ENCODE results near the gene RALGPS1. TPM values are rescaled to one million over a fixed set of nuclear protein-coding genes. Genes with fewer than 3 reads are reported as not detected.
A peak's percentile ranks its signal among the peaks of the same experiment; 100 is the strongest.

The RALGPS1 gene
- total RNA-seq, 1 experiment from 2014 or later, result 0.57 TPM

GRCh38 chr9:126955811-126956210 is 41.2 kb downstream of the RALGPS1 start:
- DNase-seq (ENCODE audit: low read depth), result no peak

GRCh38 chr9:126956917-126957686 is 42.5 kb downstream of the RALGPS1 start:
- peak; percentile 79 for DNase-seq (ENCODE audit: low read depth)

- DNase-seq (ENCODE audit: low read depth), result peak; percentile 47
These were observed 43.1 kb downstream of the RALGPS1 start for GRCh38 chr9:126957687-126958053.

GRCh38 chr9:126959336-126959735 is 44.8 kb downstream of the RALGPS1 start:
- DNase-seq (ENCODE audit: low read depth), result no peak

- no peak for DNase-seq (ENCODE audit: low read depth)
These were observed 45.3 kb downstream of the RALGPS1 start for GRCh38 chr9:126959917-126960316.

GRCh38 chr9:126962336-126962735 is 47.8 kb downstream of the RALGPS1 start:
- no peak for DNase-seq (ENCODE audit: low read depth)

- DNase-seq (ENCODE audit: low read depth), result no peak
These were observed 50.5 kb downstream of the RALGPS1 start for GRCh38 chr9:126965077-126965476.

GRCh38 chr9:126965541-126966428 is 51.2 kb downstream of the RALGPS1 start:
- peak; percentile 48 for DNase-seq (ENCODE audit: low read depth)

GRCh38 chr9:126971261-126971660 is 56.7 kb downstream of the RALGPS1 start:
- no peak for DNase-seq (ENCODE audit: low read depth)

GRCh38 chr9:126973651-126974529 is 59.3 kb downstream of the RALGPS1 start:
- no peak for DNase-seq (ENCODE audit: low read depth)

GRCh38 chr9:126974594-126974993 is 60.0 kb downstream of the RALGPS1 start:
- DNase-seq (ENCODE audit: low read depth), result no peak

GRCh38 chr9:126975327-126976220 is 61.0 kb downstream of the RALGPS1 start:
- no peak for DNase-seq (ENCODE audit: low read depth)

GRCh38 chr9:126979461-126979860 is 64.9 kb downstream of the RALGPS1 start:
- DNase-seq (ENCODE audit: low read depth), result no peak

GRCh38 chr9:126980231-126980630 is 65.6 kb downstream of the RALGPS1 start:
- peak; percentile 29 for DNase-seq (ENCODE audit: low read depth)

- DNase-seq (ENCODE audit: low read depth), result no peak
These were observed 66.6 kb downstream of the RALGPS1 start for GRCh38 chr9:126981218-126981617.

GRCh38 chr9:126982215-126983002 is 67.8 kb downstream of the RALGPS1 start:
- DNase-seq (ENCODE audit: low read depth), result no peak

GRCh38 chr9:126983767-126984166 is 69.2 kb downstream of the RALGPS1 start:
- DNase-seq (ENCODE audit: low read depth), result no peak

- peak; percentile 72 for DNase-seq (ENCODE audit: low read depth)
These were observed 70.4 kb downstream of the RALGPS1 start for GRCh38 chr9:126984969-126985368.

- peak; percentile 98 for DNase-seq (ENCODE audit: low read depth)
These were observed 71.4 kb downstream of the RALGPS1 start for GRCh38 chr9:126985870-126986498.
